GM19193 (cell line): ENCODE results near the gene SLC11A1.

Source experiments
- POLR2A ChIP-seq: IDR thresholded peaks from 4 replicates; pipeline ENCODE4 v1.6.1; 2011; ENCODE audit not compliant: insufficient read depth, insufficient read length; ENCODE audit errors: extremely low read depth

Gene SLC11A1

GRCh38 chr2:218428846-218429558 lies 46.9 kb downstream of the SLC11A1 start:
- no peak for TF ChIP-seq POLR2A

- TF ChIP-seq POLR2A, result no peak
Observed at GRCh38 chr2:218429911-218430692, 48.0 kb downstream of the SLC11A1 start.

GRCh38 chr2:218430721-218431120 lies 48.6 kb downstream of the SLC11A1 start:
- TF ChIP-seq POLR2A, result no peak

GRCh38 chr2:218431878-218432277 lies 49.8 kb downstream of the SLC11A1 start:
- TF ChIP-seq POLR2A, result no peak

GRCh38 chr2:218432676-218433365 lies 50.7 kb downstream of the SLC11A1 start:
- TF ChIP-seq POLR2A, result no peak

- TF ChIP-seq POLR2A, result no peak
Observed at GRCh38 chr2:218434456-218434855, 52.4 kb downstream of the SLC11A1 start.

- no peak for TF ChIP-seq POLR2A
Observed at GRCh38 chr2:218435003-218435982, 53.2 kb downstream of the SLC11A1 start.

GRCh38 chr2:218436992-218437391 lies 54.9 kb downstream of the SLC11A1 start:
- TF ChIP-seq POLR2A, result no peak

GRCh38 chr2:218437969-218438368 lies 55.9 kb downstream of the SLC11A1 start:
- no peak for TF ChIP-seq POLR2A

GRCh38 chr2:218438596-218438995 lies 56.5 kb downstream of the SLC11A1 start:
- TF ChIP-seq POLR2A, result no peak

- TF ChIP-seq POLR2A, result no peak
Observed at GRCh38 chr2:218444692-218445357, 62.8 kb downstream of the SLC11A1 start.

GRCh38 chr2:218445602-218446001 lies 63.5 kb downstream of the SLC11A1 start:
- TF ChIP-seq POLR2A, result no peak
